ENCODE measurements around the gene CSMD2. TPM values are rescaled to one million over a fixed set of nuclear protein-coding genes. Genes with fewer than 3 reads are reported as not detected.

CSMD2 gene
- total and polyA plus RNA-seq, 2 of the 4 experiments (the other 2 are of a cell fraction), result under 0.01 to 0.36 TPM

DNA sequence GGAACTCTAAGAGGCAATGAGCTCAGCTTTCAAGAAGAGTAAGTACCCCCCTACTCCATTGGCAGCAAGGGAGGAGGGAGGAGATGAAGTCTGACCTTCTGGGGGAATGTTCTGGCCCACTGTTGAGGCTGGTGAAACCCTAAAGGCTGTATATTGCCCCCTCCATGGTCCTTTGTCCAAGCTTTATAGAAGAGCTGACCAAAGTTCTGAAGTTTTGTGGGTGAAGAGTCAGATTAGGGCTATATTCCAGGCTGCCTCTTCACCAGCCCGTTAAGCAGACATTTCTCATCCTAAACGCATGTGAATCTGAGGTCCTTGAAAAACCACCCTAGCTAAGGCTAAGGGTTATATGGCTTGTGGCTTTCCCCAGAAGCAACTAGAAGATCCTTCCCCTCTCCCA lies 13.0 kb upstream of the CSMD2 start:
- no peak overlapping the region for H2BK5ac ChIP-seq (ENCODE audit: low read depth, low read length, poor library complexity, severe bottlenecking)
- ChIA-PET POLR2A (ENCODE audit: unreplicated experiment) (no interaction called here), CTCF (no interaction called here)
- no peak overlapping the region for H4K8ac ChIP-seq (ENCODE audit: low read depth in 2 of 2, low read length in 2 of 2)
- no peak overlapping the region for H3K23ac ChIP-seq (ENCODE audit: low read depth, low read length)
- H3K27ac ChIP-seq (ENCODE audit: insufficient read depth, low read length), result no peak overlapping the region
- H3K4me3 ChIP-seq (ENCODE audit: insufficient read depth, low read depth, low read length), result no peak overlapping the region
- H2AK9ac ChIP-seq (replicated peaks; ENCODE audit: low read depth, low read length, poor library complexity), result no peak overlapping the region
- no peak overlapping the region for H3K4ac ChIP-seq (ENCODE audit: low read depth, low read length)
- H2BK120ac ChIP-seq (ENCODE audit: low read depth, low read length), result no peak overlapping the region
- H4K91ac ChIP-seq (ENCODE audit: insufficient read depth, low read depth, low read length), result no peak overlapping the region
- WGBS, 2 experiments (ENCODE audit: extremely low coverage in 2 of 2, insufficient read length in 1 of 2), result no CpG with 5 or more reads among the region's 2 CpGs
- no peak for DNase-seq
- no peak overlapping the region for H3K56ac ChIP-seq (ENCODE audit: extremely low read depth, insufficient read depth, low read length)
- H4K5ac ChIP-seq (ENCODE audit: low read depth, low read length), result no peak overlapping the region
- H3K14ac ChIP-seq (replicated peaks; ENCODE audit: low read depth, low read length), result no peak overlapping the region
- no peaks in the 10 kb centered on the region for H3K27me3 ChIP-seq (ENCODE audit: control insufficient read depth, insufficient read depth, low read length)
- no peak overlapping the region for H3K18ac ChIP-seq (ENCODE audit: low read depth, low read length)
- in situ Hi-C loops (cut with MboI; ENCODE audit: low sequenced_read_pairs), result no loop called here
- H3K79me1 ChIP-seq (ENCODE audit: low read depth in 1 of 2, low read length in 2 of 2), result no peaks in the 10 kb centered on the region
- no peak overlapping the region for H3K9ac ChIP-seq (ENCODE audit: low read depth, low read length)
- no peak overlapping the region for H3K4me2 ChIP-seq (ENCODE audit: low read depth, low read length)
- ATAC-seq (ENCODE audit: low read depth), result no peak
- TF ChIP-seq SMC3 (IDR thresholded peaks at IDR 0.05; ENCODE audit: low read depth, low read length), result no peak
- TF ChIP-seq RFX5 (IDR thresholded peaks at IDR 0.05; ENCODE audit: low read depth, low read length), result no peak
- TF ChIP-seq, protein P1, sequence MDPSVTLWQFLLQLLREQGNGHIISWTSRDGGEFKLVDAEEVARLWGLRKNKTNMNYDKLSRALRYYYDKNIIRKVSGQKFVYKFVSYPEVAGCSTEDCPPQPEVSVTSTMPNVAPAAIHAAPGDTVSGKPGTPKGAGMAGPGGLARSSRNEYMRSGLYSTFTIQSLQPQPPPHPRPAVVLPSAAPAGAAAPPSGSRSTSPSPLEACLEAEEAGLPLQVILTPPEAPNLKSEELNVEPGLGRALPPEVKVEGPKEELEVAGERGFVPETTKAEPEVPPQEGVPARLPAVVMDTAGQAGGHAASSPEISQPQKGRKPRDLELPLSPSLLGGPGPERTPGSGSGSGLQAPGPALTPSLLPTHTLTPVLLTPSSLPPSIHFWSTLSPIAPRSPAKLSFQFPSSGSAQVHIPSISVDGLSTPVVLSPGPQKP (IDR thresholded peaks at IDR 0.05; ENCODE audit: borderline replicate concordance, low read depth, low read length), result no peak
- TF ChIP-seq MAFK (IDR thresholded peaks at IDR 0.05; ENCODE audit: low read depth, low read length), result no peak
- TF ChIP-seq RCOR1 (IDR thresholded peaks at IDR 0.05; ENCODE audit: insufficient replicate concordance, low read length), result no peak
- TF ChIP-seq BHLHE40 (IDR thresholded peaks at IDR 0.05; ENCODE audit: low read depth, low read length), result no peak
- TF ChIP-seq CEBPB (IDR thresholded peaks at IDR 0.05; ENCODE audit: low read depth, low read length), result no peak
- no peak for TF ChIP-seq MAZ (IDR thresholded peaks at IDR 0.05; ENCODE audit: borderline replicate concordance, low read depth, low read length)
- no peak for TF ChIP-seq CHD1 (IDR thresholded peaks at IDR 0.05; ENCODE audit: low read depth, low read length)
- TF ChIP-seq, protein P2, sequence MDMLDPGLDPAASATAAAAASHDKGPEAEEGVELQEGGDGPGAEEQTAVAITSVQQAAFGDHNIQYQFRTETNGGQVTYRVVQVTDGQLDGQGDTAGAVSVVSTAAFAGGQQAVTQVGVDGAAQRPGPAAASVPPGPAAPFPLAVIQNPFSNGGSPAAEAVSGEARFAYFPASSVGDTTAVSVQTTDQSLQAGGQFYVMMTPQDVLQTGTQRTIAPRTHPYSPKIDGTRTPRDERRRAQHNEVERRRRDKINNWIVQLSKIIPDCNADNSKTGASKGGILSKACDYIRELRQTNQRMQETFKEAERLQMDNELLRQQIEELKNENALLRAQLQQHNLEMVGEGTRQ (IDR thresholded peaks at IDR 0.05; ENCODE audit: low read depth, low read length), result no peak
- TF ChIP-seq RAD21 (IDR thresholded peaks at IDR 0.05; ENCODE audit: low read length), result no peak
- no peak for TF ChIP-seq POLR2A (IDR thresholded peaks at IDR 0.05; ENCODE audit: low read depth, low read length)
- TF ChIP-seq MXI1 (IDR thresholded peaks at IDR 0.05; ENCODE audit: borderline replicate concordance, low read depth, low read length), result no peak
- TF ChIP-seq NFE2L2 (IDR thresholded peaks at IDR 0.05; ENCODE audit: low read depth, low read length), result no peak
- no peak for TF ChIP-seq CTCF (conservative IDR thresholded peaks at IDR 0.05; ENCODE audit: low read depth, low read length)
- no peak for TF ChIP-seq FOS (IDR thresholded peaks at IDR 0.05; ENCODE audit: low read depth, low read length)
- H3K9me3 ChIP-seq (ENCODE audit: control insufficient read depth, insufficient read depth, low read length), result peaks cover 5% of the 10 kb centered on the region
- intact Hi-C loops (cut with micrococcal nuclease), result no loop called here
- no peak overlapping the region for H2AK5ac ChIP-seq (ENCODE audit: low read depth, low read length)
- no peak overlapping the region for H2BK20ac ChIP-seq (ENCODE audit: low read depth, low read length)
- no TSS peak for BruUV-seq (replicated peaks)
- no peak overlapping the region for H2AFZ ChIP-seq (replicated peaks; ENCODE audit: low read length, poor library complexity)
- H4K20me1 ChIP-seq (ENCODE audit: insufficient read depth, low read length), result no peaks in the 10 kb centered on the region
- H3K4me1 ChIP-seq (ENCODE audit: control insufficient read depth, insufficient read depth, low read length), result no peaks in the 10 kb centered on the region
- dilution Hi-C loops (cut with HindIII; ENCODE audit: low sequenced_read_pairs, unreplicated experiment), result no loop called here
- H3K9me1 ChIP-seq (ENCODE audit: insufficient read depth, low read length), result no peaks in the 10 kb centered on the region
- H2BK15ac ChIP-seq (ENCODE audit: low read depth, low read length), result no peak overlapping the region
- no peaks in the 10 kb centered on the region for H3K36me3 ChIP-seq (ENCODE audit: control insufficient read depth, insufficient read depth, low read length)
